Esophagus muscularis mucosa (tissue), 4 donors: Measurements from ENCODE around the gene OTX2. TPM values are rescaled to one million over a fixed set of nuclear protein-coding genes. Genes with fewer than 3 reads are reported as not detected.

Source experiments
- DNase-seq: peaks from one replicate; pipeline ENCODE4 v3.0.0-alpha.2; 2017; ENCODE audit errors: extremely low spot score
- H3K27ac ChIP-seq, 4 donors: fragments of 200-600 bp; sonication (generic); replicated peaks in 1 of 4; 1 replicate in 3 of 4; 2 replicates in 1 of 4; pipeline ENCODE4 v1.5.1; 2016 to 2019; ENCODE audit warnings: mild to moderate bottlenecking in 1 of 4
- H3K27me3 ChIP-seq, 4 donors: fragments of 200-600 bp; sonication (generic); one replicate each; pipeline versions ENCODE4 v1.5.1 to v1.6.0; 2016 to 2019
- H3K36me3 ChIP-seq, 4 donors: fragments of 200-600 bp; sonication (generic); one replicate each; pipeline ENCODE4 v1.5.1; 2016 to 2019
- H3K4me1 ChIP-seq, 4 donors: fragments of 200-600 bp; sonication (generic); one replicate each; pipeline ENCODE4 v1.5.1; 2016 to 2019
- H3K4me3 ChIP-seq, 4 donors: fragments of 200-600 bp; sonication (generic); 1 replicate in 2 of 4; 2 replicates in 2 of 4; pipeline ENCODE4 v1.5.1; 2016 to 2019; ENCODE audit warnings: mild to moderate bottlenecking in 4 of 4, moderate library complexity in 1 of 4
- H3K9me3 ChIP-seq, 4 donors: fragments of 200-600 bp; sonication (generic); 1 replicate in 3 of 4; 2 replicates in 1 of 4; pipeline ENCODE4 v1.5.1; 2016 to 2019
- CTCF ChIP-seq, 3 experiments: fragments of 200-600 bp in 2 of 3; fragments of 450-650 bp in 1 of 3; sonication (generic) in 2 of 3; IDR thresholded peaks; one replicate each; pipeline ENCODE4 v1.5.1; 2017 to 2019; ENCODE audit warnings: antibody characterized with exemption in 3 of 3, mild to moderate bottlenecking in 2 of 3, moderate library complexity in 1 of 3
- EP300 ChIP-seq: sonication (generic); formaldehyde crosslinking; IDR thresholded peaks from one replicate; pipeline ENCODE4 v1.6.1; 2017; ENCODE audit warnings: antibody characterized with exemption
- POLR2A ChIP-seq: fragments of 450-650 bp; IDR thresholded peaks from one replicate; pipeline ENCODE4 v1.6.1; 2017; ENCODE audit warnings: antibody characterized with exemption, moderate library complexity, mild to moderate bottlenecking, low read depth
- POLR2AphosphoS5 ChIP-seq, 2 donors: sonication (generic); formaldehyde crosslinking; IDR thresholded peaks; one replicate each; pipeline ENCODE4 v1.6.1; 2017; ENCODE audit warnings: antibody characterized with exemption in 2 of 2
- WGBS: methylation state at CpG from one replicate; pipeline ENCODE4 v1.1.5; 2018; 5-methylcytosine and 5-hydroxymethylcytosine counted together
- intact Hi-C: fragments of 100-400 bp; cut with DNase I; formaldehyde crosslinking; loops from one replicate; pipeline ENCODE4 v1.15.1; 2023
- total RNA-seq, 4 donors: library from RNA; depleted of rRNA; stranded (reverse); fragments of >200 nt; gene quantifications; one replicate each; pipeline versions ENCODE4 v1.1.0 to v1.2.1, GENCODE V29; 2016

OTX2 gene
- total RNA-seq, 4 donors from 2014 or later: not detected

GRCh38 chr14:56817396-56817921 is 7.2 kb upstream of the OTX2 start:
- Histone ChIP-seq H3K36me3 (no peaks in the 10 kb centered on the region), H3K4me1 (peaks cover 0 to 10% (median 3%) of the 10 kb centered on the region in 4 donors), H3K4me3 (no peak overlapping the region), H3K27me3 (peaks cover 0 to 97% (median 37%) of the 10 kb centered on the region in 4 donors), H3K9me3 (no peaks in the 10 kb centered on the region), H3K27ac (no peak overlapping the region)
- 0% methylated on average over 3 of the region's 31 CpGs for WGBS
- intact Hi-C loops: no loop called here
- no peak for DNase-seq
- TF ChIP-seq POLR2A (no peak), EP300 (no peak), POLR2AphosphoS5 (IDR thresholded peaks at IDR 0.05) (no peak), CTCF (IDR thresholded peaks at IDR 0.05) (no peak)

- Histone ChIP-seq H3K27ac (no peak overlapping the region), H3K27me3 (peaks cover 0 to 98% (median 43%) of the 10 kb centered on the region in 4 donors), H3K4me1 (peaks cover 0 to 11% (median 5%) of the 10 kb centered on the region in 4 donors), H3K9me3 (no peaks in the 10 kb centered on the region), H3K4me3 (no peak overlapping the region), H3K36me3 (no peaks in the 10 kb centered on the region)
- intact Hi-C loops: no loop called here
- no peak for DNase-seq
- WGBS: 4% methylated on average over 25 of the region's 66 CpGs
- TF ChIP-seq POLR2A (no peak), CTCF (IDR thresholded peaks at IDR 0.05) (no peak), POLR2AphosphoS5 (IDR thresholded peaks at IDR 0.05) (no peak), EP300 (no peak)
Observed at GRCh38 chr14:56816574-56817391, 6.5 kb upstream of the OTX2 start.

- Histone ChIP-seq H3K4me3 (no peak overlapping the region), H3K4me1 (peaks cover 0 to 22% (median 8%) of the 10 kb centered on the region in 4 donors), H3K9me3 (no peaks in the 10 kb centered on the region), H3K27me3 (peaks cover 0 to 98% (median 53%) of the 10 kb centered on the region in 4 donors), H3K36me3 (no peaks in the 10 kb centered on the region), H3K27ac (no peak overlapping the region)
- TF ChIP-seq POLR2A (no peak), POLR2AphosphoS5 (IDR thresholded peaks at IDR 0.05) (no peak), EP300 (no peak), CTCF (IDR thresholded peaks at IDR 0.05) (no peak)
- no peak for DNase-seq
- intact Hi-C loops: no loop called here
- WGBS: 18% methylated on average over 5 of the region's 5 CpGs
Observed at GRCh38 chr14:56815745-56816144, 5.5 kb upstream of the OTX2 start.

GRCh38 chr14:56814969-56815700 is 4.9 kb upstream of the OTX2 start:
- intact Hi-C loops: no loop called here
- no peak overlapping the region for H3K27ac ChIP-seq
- H3K9me3 ChIP-seq: no peaks in the 10 kb centered on the region
- TF ChIP-seq EP300 (no peak), CTCF (IDR thresholded peaks at IDR 0.05) (no peak), POLR2A (no peak), POLR2AphosphoS5 (IDR thresholded peaks at IDR 0.05) (no peak)
- no peak for DNase-seq
- H3K27me3 ChIP-seq: peaks cover 0 to 98% (median 59%) of the 10 kb centered on the region in 4 donors
- peaks cover 0 to 22% (median 8%) of the 10 kb centered on the region in 4 donors for H3K4me1 ChIP-seq
- no peak overlapping the region for H3K4me3 ChIP-seq
- no peaks in the 10 kb centered on the region for H3K36me3 ChIP-seq
- 7% methylated on average over 4 of the region's 4 CpGs for WGBS
